ENCODE data around the gene HMBS.

DNA sequence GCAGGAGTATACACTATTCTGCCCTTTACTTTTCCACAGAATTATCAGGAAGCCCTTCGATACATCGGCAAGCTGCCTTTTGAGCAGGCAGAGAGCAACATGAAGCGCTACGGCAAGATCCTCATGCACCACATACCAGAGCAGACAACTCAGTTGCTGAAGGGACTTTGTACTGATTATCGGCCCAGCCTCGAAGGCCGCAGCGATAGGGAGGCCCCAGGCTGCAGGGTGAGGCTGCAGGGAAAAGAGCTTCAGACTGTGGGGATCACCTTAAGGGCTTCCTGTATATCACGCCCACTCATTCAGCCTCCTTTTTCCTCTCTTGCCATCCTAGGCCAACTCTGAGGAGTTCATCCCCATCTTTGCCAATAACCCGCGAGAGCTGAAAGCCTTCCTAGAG is 6.8 kb upstream of the HMBS start:
- TF ChIP-seq, protein P1, sequence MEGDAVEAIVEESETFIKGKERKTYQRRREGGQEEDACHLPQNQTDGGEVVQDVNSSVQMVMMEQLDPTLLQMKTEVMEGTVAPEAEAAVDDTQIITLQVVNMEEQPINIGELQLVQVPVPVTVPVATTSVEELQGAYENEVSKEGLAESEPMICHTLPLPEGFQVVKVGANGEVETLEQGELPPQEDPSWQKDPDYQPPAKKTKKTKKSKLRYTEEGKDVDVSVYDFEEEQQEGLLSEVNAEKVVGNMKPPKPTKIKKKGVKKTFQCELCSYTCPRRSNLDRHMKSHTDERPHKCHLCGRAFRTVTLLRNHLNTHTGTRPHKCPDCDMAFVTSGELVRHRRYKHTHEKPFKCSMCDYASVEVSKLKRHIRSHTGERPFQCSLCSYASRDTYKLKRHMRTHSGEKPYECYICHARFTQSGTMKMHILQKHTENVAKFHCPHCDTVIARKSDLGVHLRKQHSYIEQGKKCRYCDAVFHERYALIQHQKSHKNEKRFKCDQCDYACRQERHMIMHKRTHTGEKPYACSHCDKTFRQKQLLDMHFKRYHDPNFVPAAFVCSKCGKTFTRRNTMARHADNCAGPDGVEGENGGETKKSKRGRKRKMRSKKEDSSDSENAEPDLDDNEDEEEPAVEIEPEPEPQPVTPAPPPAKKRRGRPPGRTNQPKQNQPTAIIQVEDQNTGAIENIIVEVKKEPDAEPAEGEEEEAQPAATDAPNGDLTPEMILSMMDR (conservative IDR thresholded peaks at IDR 0.05; ENCODE audit: low read depth, low read length): no peak
- TF ChIP-seq EZH2 (IDR thresholded peaks at IDR 0.05; ENCODE audit: low read length, unreplicated experiment) (no peak), EZH2phosphoT487 (IDR thresholded peaks at IDR 0.05; ENCODE audit: borderline replicate concordance, low read length) (no peak)
